ENCODE measurements around the gene PRKG1. TPM values are rescaled to one million over a fixed set of nuclear protein-coding genes. Genes with fewer than 3 reads are reported as not detected.

The PRKG1 gene
- total and polyA plus RNA-seq, 2 experiments from 2014 or later = 10.7 to 21.8 TPM

- peak; percentile 25 for DNase-seq
Observed at GRCh38 chr10:51421853-51422252, 347.6 kb downstream of the PRKG1 start.

GRCh38 chr10:51422311-51423120 is 348.2 kb downstream of the PRKG1 start:
- no peak overlapping the region for H3K4me3 ChIP-seq
- TF ChIP-seq EZH2 (IDR thresholded peaks at IDR 0.05; ENCODE audit: insufficient read depth, poor library complexity, severe bottlenecking) (no peak), EZH2phosphoT487 (IDR thresholded peaks at IDR 0.05; ENCODE audit: insufficient read depth, low read depth) (no peak)
- peaks cover 17% of the 10 kb centered on the region for H3K4me1 ChIP-seq (ENCODE audit: insufficient read depth)

More at GRCh38 chr10:51421853-51422252, 347.6 kb downstream of the PRKG1 start:
- Histone ChIP-seq H3K27ac (no peak overlapping the region), H3K4me2 (ENCODE audit: unreplicated experiment) (peak overlapping the region; percentile 60), H3K79me2 (ENCODE audit: insufficient read depth) (no peaks in the 10 kb centered on the region), H3K9ac (no peak overlapping the region), H3K4me3 (no peak overlapping the region), H3F3A (ENCODE audit: insufficient read depth) (peaks cover 7% of the 10 kb centered on the region; the same call in 1 of the 2 replicates), H3K9me2 (ENCODE audit: insufficient read depth) (no peaks in the 10 kb centered on the region), H2AFZ (peak overlapping the region; percentile 74; the same call in 1 of the 2 replicates), H4K20me1 (ENCODE audit: insufficient read depth) (no peaks in the 10 kb centered on the region), H3K4me1 (ENCODE audit: insufficient read depth) (peaks cover 17% of the 10 kb centered on the region), H3K36me3 (ENCODE audit: low read depth) (no peaks in the 10 kb centered on the region), H3K27me3 (replicated peaks; ENCODE audit: insufficient read depth) (no peaks in the 10 kb centered on the region), H3K9me3 (ENCODE audit: low read depth) (no peaks in the 10 kb centered on the region)
- WGBS, 2 experiments (ENCODE audit: low coverage in 1 of 2, low lambda C conversion rate in 2 of 2, missing lambda C conversion rate in 2 of 2) = 79 to 83% methylated on average over 1 of the region's 1 CpG
- no peak for TF ChIP-seq EZH2 (IDR thresholded peaks at IDR 0.05; ENCODE audit: insufficient read depth, poor library complexity, severe bottlenecking)
- TF ChIP-seq EZH2phosphoT487 (IDR thresholded peaks at IDR 0.05; ENCODE audit: insufficient read depth, low read depth) = no peak
- in situ Hi-C loops (cut with MboI) = no loop called here

GRCh38 chr10:51423121-51423452 is 348.8 kb downstream of the PRKG1 start:
- Histone ChIP-seq H3K9me3 (ENCODE audit: low read depth) (no peaks in the 10 kb centered on the region), H3K4me3 (no peak overlapping the region), H2AFZ (no peak overlapping the region), H3K79me2 (ENCODE audit: insufficient read depth) (no peaks in the 10 kb centered on the region), H3K36me3 (ENCODE audit: low read depth) (no peaks in the 10 kb centered on the region), H3K4me1 (ENCODE audit: insufficient read depth) (peaks cover 17% of the 10 kb centered on the region), H3K27me3 (replicated peaks; ENCODE audit: insufficient read depth) (no peaks in the 10 kb centered on the region), H3K9ac (no peak overlapping the region), H3K9me2 (ENCODE audit: insufficient read depth) (no peaks in the 10 kb centered on the region), H4K20me1 (ENCODE audit: insufficient read depth) (no peaks in the 10 kb centered on the region), H3K27ac (no peak overlapping the region), H3K4me2 (ENCODE audit: unreplicated experiment) (no peak overlapping the region), H3F3A (ENCODE audit: insufficient read depth) (peaks cover 7% of the 10 kb centered on the region; the same call in 1 of the 2 replicates)
- TF ChIP-seq EZH2 (IDR thresholded peaks at IDR 0.05; ENCODE audit: insufficient read depth, poor library complexity, severe bottlenecking) = no peak
- TF ChIP-seq EZH2phosphoT487 (IDR thresholded peaks at IDR 0.05; ENCODE audit: insufficient read depth, low read depth) = no peak
- 81 to 85% methylated on average over 4 of the region's 4 CpGs for WGBS, 2 experiments (ENCODE audit: low coverage in 1 of 2, low lambda C conversion rate in 2 of 2, missing lambda C conversion rate in 2 of 2)
- no peak for DNase-seq
- in situ Hi-C loops (cut with MboI) = no loop called here

More at GRCh38 chr10:51422311-51423120, 348.2 kb downstream of the PRKG1 start:
- H3K9me2 ChIP-seq (ENCODE audit: insufficient read depth) = no peaks in the 10 kb centered on the region
- 29 to 31% methylated on average over 6 of the region's 6 CpGs for WGBS, 2 experiments (ENCODE audit: low coverage in 1 of 2, low lambda C conversion rate in 2 of 2, missing lambda C conversion rate in 2 of 2)
- H2AFZ ChIP-seq = peak overlapping the region; percentile 74
- H4K20me1 ChIP-seq (ENCODE audit: insufficient read depth) = no peaks in the 10 kb centered on the region
- H3K27me3 ChIP-seq (replicated peaks; ENCODE audit: insufficient read depth) = no peaks in the 10 kb centered on the region
- in situ Hi-C loops (cut with MboI) = no loop called here
- H3K4me2 ChIP-seq (ENCODE audit: unreplicated experiment) = peak overlapping the region; percentile 60
- H3K9ac ChIP-seq = 0 out of 2 replicates have a peak overlapping the region, but pooled peaks have one; percentile 11
- no peaks in the 10 kb centered on the region for H3K9me3 ChIP-seq (ENCODE audit: low read depth)
- H3F3A ChIP-seq (ENCODE audit: insufficient read depth) = peaks cover 7% of the 10 kb centered on the region; the same call in 1 of the 2 replicates
- H3K27ac ChIP-seq = no peak overlapping the region
- no peaks in the 10 kb centered on the region for H3K79me2 ChIP-seq (ENCODE audit: insufficient read depth)
- H3K36me3 ChIP-seq (ENCODE audit: low read depth) = no peaks in the 10 kb centered on the region
- DNase-seq = peak; percentile 77

- Histone ChIP-seq H4K20me1 (ENCODE audit: insufficient read depth) (no peaks in the 10 kb centered on the region), H3K4me2 (ENCODE audit: unreplicated experiment) (no peak overlapping the region), H3K27ac (no peak overlapping the region), H3K4me1 (ENCODE audit: insufficient read depth) (peaks cover 17% of the 10 kb centered on the region), H3F3A (ENCODE audit: insufficient read depth) (peaks cover 7% of the 10 kb centered on the region; the same call in 1 of the 2 replicates), H3K9ac (no peak overlapping the region), H3K9me3 (ENCODE audit: low read depth) (no peaks in the 10 kb centered on the region), H3K4me3 (no peak overlapping the region), H3K27me3 (replicated peaks; ENCODE audit: insufficient read depth) (no peaks in the 10 kb centered on the region), H3K79me2 (ENCODE audit: insufficient read depth) (no peaks in the 10 kb centered on the region), H3K9me2 (ENCODE audit: insufficient read depth) (no peaks in the 10 kb centered on the region), H2AFZ (no peak overlapping the region), H3K36me3 (ENCODE audit: low read depth) (no peaks in the 10 kb centered on the region)
- TF ChIP-seq EZH2 (IDR thresholded peaks at IDR 0.05; ENCODE audit: insufficient read depth, poor library complexity, severe bottlenecking) (no peak), EZH2phosphoT487 (IDR thresholded peaks at IDR 0.05; ENCODE audit: insufficient read depth, low read depth) (no peak)
- in situ Hi-C loops (cut with MboI) = no loop called here
- peak; percentile 39 for DNase-seq
- WGBS, 2 experiments (ENCODE audit: low coverage in 1 of 2, low lambda C conversion rate in 2 of 2, missing lambda C conversion rate in 2 of 2) = 16 to 20% methylated on average over 3 of the region's 3 CpGs
Observed at GRCh38 chr10:51425431-51425830, 351.1 kb downstream of the PRKG1 start.

Data from GM23248 (cell line).